ENCODE results near the gene LINGO4.

DNA sequence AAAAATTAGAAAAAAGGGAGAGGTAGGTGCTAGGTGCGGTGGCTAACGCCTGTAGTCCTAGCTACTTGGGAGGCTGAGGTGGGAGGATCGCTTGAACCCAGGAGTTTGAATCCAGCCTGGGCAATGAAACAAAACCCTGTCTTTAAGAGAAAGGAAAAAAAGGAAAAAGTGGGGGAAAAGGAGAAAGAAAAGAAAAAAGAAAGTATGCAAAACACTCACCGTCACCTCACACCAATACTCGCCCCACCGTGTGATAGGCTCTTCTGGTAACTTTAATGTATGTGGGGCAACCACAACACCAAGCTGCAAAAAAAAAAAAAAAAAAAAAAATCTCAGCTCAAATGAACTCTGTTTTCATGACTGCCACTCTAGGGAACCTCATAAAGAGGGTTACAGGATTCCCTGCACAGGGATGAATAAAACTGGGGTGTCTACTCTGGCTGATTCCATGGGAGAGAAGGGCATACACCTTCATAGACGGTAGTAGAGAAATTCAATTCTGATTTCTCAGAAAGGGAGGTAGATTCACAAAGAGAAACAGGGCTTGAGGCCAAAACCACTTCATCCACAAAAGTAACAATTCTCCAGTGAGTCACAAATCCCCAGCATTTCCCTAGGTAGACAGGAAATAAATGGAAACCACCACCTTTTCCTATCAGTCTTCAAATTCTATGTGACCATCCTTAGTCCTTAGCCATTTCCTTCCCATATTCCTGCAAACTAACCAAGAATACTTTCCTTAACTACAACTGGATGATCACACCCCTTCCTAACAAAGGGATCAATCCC, 44.4 kb downstream of the LINGO4 start:
- TF ChIP-seq, protein P1, sequence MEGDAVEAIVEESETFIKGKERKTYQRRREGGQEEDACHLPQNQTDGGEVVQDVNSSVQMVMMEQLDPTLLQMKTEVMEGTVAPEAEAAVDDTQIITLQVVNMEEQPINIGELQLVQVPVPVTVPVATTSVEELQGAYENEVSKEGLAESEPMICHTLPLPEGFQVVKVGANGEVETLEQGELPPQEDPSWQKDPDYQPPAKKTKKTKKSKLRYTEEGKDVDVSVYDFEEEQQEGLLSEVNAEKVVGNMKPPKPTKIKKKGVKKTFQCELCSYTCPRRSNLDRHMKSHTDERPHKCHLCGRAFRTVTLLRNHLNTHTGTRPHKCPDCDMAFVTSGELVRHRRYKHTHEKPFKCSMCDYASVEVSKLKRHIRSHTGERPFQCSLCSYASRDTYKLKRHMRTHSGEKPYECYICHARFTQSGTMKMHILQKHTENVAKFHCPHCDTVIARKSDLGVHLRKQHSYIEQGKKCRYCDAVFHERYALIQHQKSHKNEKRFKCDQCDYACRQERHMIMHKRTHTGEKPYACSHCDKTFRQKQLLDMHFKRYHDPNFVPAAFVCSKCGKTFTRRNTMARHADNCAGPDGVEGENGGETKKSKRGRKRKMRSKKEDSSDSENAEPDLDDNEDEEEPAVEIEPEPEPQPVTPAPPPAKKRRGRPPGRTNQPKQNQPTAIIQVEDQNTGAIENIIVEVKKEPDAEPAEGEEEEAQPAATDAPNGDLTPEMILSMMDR (IDR thresholded peaks at IDR 0.05): no peak
- TF ChIP-seq ZFX (IDR thresholded peaks at IDR 0.05; ENCODE audit: borderline replicate concordance): no peak
